KMS-11 (cell line): ENCODE measurements around the gene C3orf38.

Experiments
- H2AFZ ChIP-seq: fragments of 200-600 bp; sonication (generic); 2 replicates; pipeline ENCODE4 v1.6.1; 2016; ENCODE audit warnings: antibody characterized with exemption, mixed run types, low read depth
- H3K27ac ChIP-seq: fragments of 200-600 bp; sonication (generic); 2 replicates; pipeline ENCODE4 v1.6.1; 2016; ENCODE audit warnings: mild to moderate bottlenecking, mixed run types
- H3K27me3 ChIP-seq: fragments of 200-600 bp; sonication (generic); 2 replicates; pipeline ENCODE4 v1.6.1; 2017; ENCODE audit warnings: mild to moderate bottlenecking, low read depth, mixed run types, moderate library complexity; ENCODE audit not compliant: insufficient read depth
- H3K36me3 ChIP-seq: fragments of 200-600 bp; sonication (generic); 2 replicates; pipeline ENCODE4 v1.6.1; 2017; ENCODE audit warnings: mild to moderate bottlenecking, mixed run types; ENCODE audit not compliant: insufficient read depth
- H3K4me1 ChIP-seq: fragments of 200-600 bp; sonication (generic); 2 replicates; pipeline ENCODE4 v1.6.1; 2016; ENCODE audit warnings: mild to moderate bottlenecking, low read depth, mixed run types; ENCODE audit not compliant: poor library complexity, severe bottlenecking
- H3K4me2 ChIP-seq: fragments of 200-600 bp; sonication (generic); 2 replicates; pipeline ENCODE4 v1.7.0; 2016; ENCODE audit warnings: mild to moderate bottlenecking, mixed run types
- H3K4me3 ChIP-seq: fragments of 200-600 bp; sonication (generic); IDR thresholded peaks from 2 replicates; pipeline ENCODE4 v1.6.1; 2017; ENCODE audit warnings: low read depth, low read length, mixed read lengths; ENCODE audit not compliant: insufficient read depth
- H3K79me2 ChIP-seq: fragments of 200-600 bp; sonication (generic); 2 replicates; pipeline ENCODE4 v1.6.1; 2016; ENCODE audit warnings: low read depth, mixed run types; ENCODE audit not compliant: insufficient read depth
- H3K9ac ChIP-seq: fragments of 200-600 bp; sonication (generic); 2 replicates; pipeline ENCODE4 v1.6.1; 2016; ENCODE audit warnings: mild to moderate bottlenecking, mixed run types
- H4K20me1 ChIP-seq: fragments of 200-600 bp; sonication (generic); 2 replicates; pipeline ENCODE4 v1.6.1; 2016; ENCODE audit warnings: mild to moderate bottlenecking, mixed run types; ENCODE audit not compliant: insufficient read depth
- TF ChIP-seq, protein P1 (sequence below): fragments of 200-600 bp; sonication (generic); conservative IDR thresholded peaks from 2 replicates; pipeline ENCODE4 v1.6.1; 2017; ENCODE audit warnings: low read depth, mild to moderate bottlenecking, antibody characterized with exemption, low read length, moderate library complexity, mixed read lengths

Gene C3orf38

DNA sequence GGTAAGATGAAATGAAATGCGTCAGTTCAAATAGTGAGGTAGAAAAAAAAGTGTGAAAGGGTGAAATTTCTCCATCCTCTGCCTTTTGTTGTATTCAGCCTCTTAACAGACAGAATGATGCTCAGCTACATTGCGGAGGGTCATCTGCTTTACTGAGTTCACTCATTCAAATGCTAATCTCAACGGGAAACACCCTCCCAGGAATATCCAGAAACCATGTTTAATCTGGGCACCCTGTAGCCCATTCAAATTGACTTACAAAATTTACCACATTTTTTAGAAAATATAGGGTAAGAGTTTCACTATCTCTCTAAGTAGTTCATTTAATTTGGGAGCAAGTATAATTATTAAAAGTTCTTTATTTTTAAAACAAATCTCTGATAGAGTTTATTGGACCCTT lies 42.9 kb downstream of the C3orf38 start:
- H2AFZ ChIP-seq, result no peak overlapping the region
- H3K27me3 ChIP-seq, result no peaks in the 10 kb centered on the region
- TF ChIP-seq, protein P1, sequence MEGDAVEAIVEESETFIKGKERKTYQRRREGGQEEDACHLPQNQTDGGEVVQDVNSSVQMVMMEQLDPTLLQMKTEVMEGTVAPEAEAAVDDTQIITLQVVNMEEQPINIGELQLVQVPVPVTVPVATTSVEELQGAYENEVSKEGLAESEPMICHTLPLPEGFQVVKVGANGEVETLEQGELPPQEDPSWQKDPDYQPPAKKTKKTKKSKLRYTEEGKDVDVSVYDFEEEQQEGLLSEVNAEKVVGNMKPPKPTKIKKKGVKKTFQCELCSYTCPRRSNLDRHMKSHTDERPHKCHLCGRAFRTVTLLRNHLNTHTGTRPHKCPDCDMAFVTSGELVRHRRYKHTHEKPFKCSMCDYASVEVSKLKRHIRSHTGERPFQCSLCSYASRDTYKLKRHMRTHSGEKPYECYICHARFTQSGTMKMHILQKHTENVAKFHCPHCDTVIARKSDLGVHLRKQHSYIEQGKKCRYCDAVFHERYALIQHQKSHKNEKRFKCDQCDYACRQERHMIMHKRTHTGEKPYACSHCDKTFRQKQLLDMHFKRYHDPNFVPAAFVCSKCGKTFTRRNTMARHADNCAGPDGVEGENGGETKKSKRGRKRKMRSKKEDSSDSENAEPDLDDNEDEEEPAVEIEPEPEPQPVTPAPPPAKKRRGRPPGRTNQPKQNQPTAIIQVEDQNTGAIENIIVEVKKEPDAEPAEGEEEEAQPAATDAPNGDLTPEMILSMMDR, result no peak
- no peak overlapping the region for H3K4me2 ChIP-seq
- H3K36me3 ChIP-seq, result no peaks in the 10 kb centered on the region
- no peak overlapping the region for H3K9ac ChIP-seq
- H3K79me2 ChIP-seq, result no peaks in the 10 kb centered on the region
- no peaks in the 10 kb centered on the region for H3K4me1 ChIP-seq
- no peaks in the 10 kb centered on the region for H4K20me1 ChIP-seq
- no peak overlapping the region for H3K4me3 ChIP-seq
- H3K27ac ChIP-seq, result no peak overlapping the region

DNA sequence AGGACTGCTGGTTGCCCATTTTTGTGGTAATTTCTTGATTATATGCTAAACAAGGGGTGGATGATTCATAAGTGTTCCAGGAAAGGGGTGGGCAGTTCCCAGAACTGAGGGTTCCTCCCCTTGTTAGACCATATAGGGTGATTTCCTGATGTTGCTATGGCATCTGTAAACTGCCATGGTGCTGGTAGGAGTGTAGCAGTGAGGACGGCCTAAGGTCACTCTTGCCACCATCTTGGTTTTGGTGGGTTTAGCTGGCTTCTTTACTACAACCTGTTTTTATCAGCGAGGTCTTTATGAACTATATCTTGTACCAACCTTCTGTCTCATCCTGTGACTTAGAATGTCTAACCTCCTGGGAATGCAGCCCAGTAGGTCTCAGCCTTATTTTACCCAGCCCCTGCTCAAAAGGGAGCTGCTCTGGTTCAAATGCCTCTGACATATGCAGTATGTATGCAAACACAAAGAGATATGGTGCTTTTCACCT lies 46.2 kb downstream of the C3orf38 start:
- Histone ChIP-seq H4K20me1 (no peaks in the 10 kb centered on the region), H3K27ac (no peak overlapping the region), H3K9ac (no peak overlapping the region), H3K36me3 (no peaks in the 10 kb centered on the region), H3K4me2 (no peak overlapping the region), H3K79me2 (no peaks in the 10 kb centered on the region), H2AFZ (no peak overlapping the region), H3K4me3 (no peak overlapping the region), H3K4me1 (no peaks in the 10 kb centered on the region), H3K27me3 (no peaks in the 10 kb centered on the region)
- TF ChIP-seq, protein P1, result no peak

DNA sequence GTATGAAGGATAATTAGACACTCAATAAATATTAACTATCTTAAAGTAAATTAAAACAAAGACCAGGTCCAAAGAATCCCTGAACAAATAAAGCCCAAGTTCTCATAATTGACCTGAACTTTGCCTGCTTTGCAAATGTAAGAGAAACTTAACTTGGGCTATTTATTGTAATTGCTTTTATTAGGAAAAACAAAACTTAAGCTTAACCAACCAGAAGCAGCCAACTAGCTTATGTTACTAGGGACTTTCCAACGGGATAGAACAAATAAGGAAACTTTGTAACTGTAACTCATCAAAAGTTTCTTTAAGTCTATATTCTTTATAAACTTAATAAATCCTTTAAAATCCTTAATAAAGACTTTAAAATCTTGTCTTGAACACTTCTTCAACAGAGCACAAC lies 48.4 kb downstream of the C3orf38 start:
- Histone ChIP-seq H4K20me1 (no peaks in the 10 kb centered on the region), H3K36me3 (no peaks in the 10 kb centered on the region), H3K27ac (no peak overlapping the region), H2AFZ (no peak overlapping the region), H3K79me2 (no peaks in the 10 kb centered on the region), H3K4me1 (no peaks in the 10 kb centered on the region), H3K4me2 (no peak overlapping the region), H3K27me3 (no peaks in the 10 kb centered on the region), H3K9ac (no peak overlapping the region), H3K4me3 (no peak overlapping the region)
- TF ChIP-seq, protein P1, result no peak

DNA sequence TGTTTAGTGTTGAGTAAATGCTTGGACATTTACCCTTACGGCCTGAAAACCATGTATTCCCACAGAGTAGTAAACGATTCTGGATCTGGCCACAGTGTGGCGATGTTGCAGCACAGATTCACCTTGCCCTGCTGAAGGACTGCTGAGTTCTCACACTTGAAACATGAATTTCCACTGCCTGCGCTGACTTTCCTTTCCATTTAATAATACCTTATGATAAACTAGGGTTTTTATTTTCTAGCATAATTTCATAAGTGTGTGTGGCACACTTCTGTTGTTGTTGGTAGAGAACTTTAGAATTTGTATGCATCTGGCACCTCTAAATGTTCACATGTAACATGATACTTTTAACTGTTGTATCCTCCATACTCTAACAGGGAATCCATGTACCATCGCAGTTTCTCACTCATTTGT lies 53.9 kb downstream of the C3orf38 start:
- Histone ChIP-seq H3K4me2 (no peak overlapping the region), H3K4me3 (no peak overlapping the region), H3K4me1 (no peaks in the 10 kb centered on the region), H2AFZ (no peak overlapping the region), H3K36me3 (no peaks in the 10 kb centered on the region), H3K27ac (no peak overlapping the region), H3K9ac (no peak overlapping the region), H4K20me1 (no peaks in the 10 kb centered on the region), H3K79me2 (no peaks in the 10 kb centered on the region), H3K27me3 (no peaks in the 10 kb centered on the region)
- TF ChIP-seq, protein P1, result peak; percentile 80
